Type B pancreatic cell (in vitro differentiated cells): ENCODE data around the gene SLC49A4. TPM values are rescaled to one million over a fixed set of nuclear protein-coding genes. Genes with fewer than 3 reads are reported as not detected.

Experiments
- DNase-seq: peaks from one replicate; pipeline ENCODE4 v3.0.0; 2021; ENCODE audit warnings: mixed read lengths; ENCODE audit not compliant: unreplicated experiment; ENCODE audit errors: extremely low spot score
- H3K27ac Mint-ChIP-seq: 2 replicates; pipeline ENCODE4 v1.8.0; 2021; ENCODE audit warnings: mild to moderate bottlenecking, mixed read lengths
- H3K27me3 Mint-ChIP-seq: 2 replicates; pipeline ENCODE4 v1.8.0; 2021; ENCODE audit warnings: mixed read lengths
- H3K36me3 Mint-ChIP-seq: 2 replicates; pipeline ENCODE4 v1.8.0; 2021; ENCODE audit warnings: mixed read lengths
- H3K4me1 Mint-ChIP-seq: one replicate; pipeline ENCODE4 v1.8.0; 2021; ENCODE audit warnings: mixed read lengths; ENCODE audit not compliant: unreplicated experiment
- H3K4me3 Mint-ChIP-seq: 2 replicates; pipeline ENCODE4 v1.8.0; 2021; ENCODE audit warnings: mild to moderate bottlenecking, mixed read lengths
- H3K9me3 Mint-ChIP-seq: 2 replicates; pipeline ENCODE4 v1.8.0; 2021; ENCODE audit warnings: mixed read lengths
- CTCF ChIP-seq: fragments of 200-600 bp; sonication (generic); conservative IDR thresholded peaks from 2 replicates; pipeline ENCODE4 v1.5.0; 2021; ENCODE audit warnings: antibody characterized with exemption, mild to moderate bottlenecking
- total RNA-seq: library from RNA; stranded (reverse); gene quantifications from 2 replicates; pipeline ENCODE4 v1.2.1, GENCODE V29; 2021; ENCODE audit warnings: low replicate concordance

SLC49A4 gene
- total RNA-seq, 1 donor from 2014 or later, result 19.4 TPM

GRCh38 chr3:122880173-122880572, 85.3 kb downstream of the SLC49A4 start:
- H3K36me3 Mint-ChIP-seq, result peaks cover 8% of the 10 kb centered on the region
- H3K27ac Mint-ChIP-seq, result no peak overlapping the region
- TF ChIP-seq CTCF, result no peak
- no peaks in the 10 kb centered on the region for H3K27me3 Mint-ChIP-seq
- H3K4me3 Mint-ChIP-seq, result no peak overlapping the region
- no peak for DNase-seq
- no peaks in the 10 kb centered on the region for H3K9me3 Mint-ChIP-seq
- H3K4me1 Mint-ChIP-seq, result peaks cover 3% of the 10 kb centered on the region

GRCh38 chr3:122880624-122881023, 85.8 kb downstream of the SLC49A4 start:
- no peak for DNase-seq
- no peaks in the 10 kb centered on the region for H3K9me3 Mint-ChIP-seq
- peaks cover 3% of the 10 kb centered on the region for H3K4me1 Mint-ChIP-seq
- TF ChIP-seq CTCF, result no peak
- no peaks in the 10 kb centered on the region for H3K27me3 Mint-ChIP-seq
- H3K36me3 Mint-ChIP-seq, result peaks cover 8% of the 10 kb centered on the region
- H3K4me3 Mint-ChIP-seq, result no peak overlapping the region
- no peak overlapping the region for H3K27ac Mint-ChIP-seq

- Mint-ChIP-seq H3K27me3 (no peaks in the 10 kb centered on the region), H3K27ac (no peak overlapping the region), H3K4me3 (no peak overlapping the region), H3K9me3 (no peaks in the 10 kb centered on the region), H3K36me3 (peaks cover 8% of the 10 kb centered on the region), H3K4me1 (no peaks in the 10 kb centered on the region)
- no peak for DNase-seq
- TF ChIP-seq CTCF, result no peak
Measured at GRCh38 chr3:122882361-122882947, 87.6 kb downstream of the SLC49A4 start.

- no peak for TF ChIP-seq CTCF
- no peaks in the 10 kb centered on the region for H3K9me3 Mint-ChIP-seq
- no peak overlapping the region for H3K27ac Mint-ChIP-seq
- peaks cover 14% of the 10 kb centered on the region for H3K4me1 Mint-ChIP-seq
- DNase-seq, result no peak
- no peaks in the 10 kb centered on the region for H3K27me3 Mint-ChIP-seq
- H3K4me3 Mint-ChIP-seq, result no peak overlapping the region
- H3K36me3 Mint-ChIP-seq, result peaks cover 1% of the 10 kb centered on the region
Measured at GRCh38 chr3:122886251-122886650, 91.4 kb downstream of the SLC49A4 start.

GRCh38 chr3:122886946-122887345, 92.1 kb downstream of the SLC49A4 start:
- peaks cover 14% of the 10 kb centered on the region for H3K4me1 Mint-ChIP-seq
- no peak for TF ChIP-seq CTCF
- no peak for DNase-seq
- H3K36me3 Mint-ChIP-seq, result no peaks in the 10 kb centered on the region
- H3K9me3 Mint-ChIP-seq, result no peaks in the 10 kb centered on the region
- H3K27me3 Mint-ChIP-seq, result no peaks in the 10 kb centered on the region
- no peak overlapping the region for H3K27ac Mint-ChIP-seq
- H3K4me3 Mint-ChIP-seq, result no peak overlapping the region
